Keratinocyte (primary cell): ENCODE measurements around the gene C11orf97. TPM values are rescaled to one million over a fixed set of nuclear protein-coding genes. Genes with fewer than 3 reads are reported as not detected.

Source experiments
- DNase-seq: peaks from one replicate; pipeline ENCODE4 v3.0.0-alpha.2; 2011; ENCODE audit warnings: low read depth, missing footprints, low spot score
- FAIRE-seq: peaks from 2 replicates; lab custom pipeline; 2011; peaks lifted over from hg19 to GRCh38; lab: Jason Lieb, UNC
- H2AFZ ChIP-seq: 2 replicates; pipeline ENCODE4 v1.6.0; 2012; ENCODE audit warnings: low read length, control low read depth, inconsistent platforms; ENCODE audit not compliant: control insufficient read depth
- H3K27ac ChIP-seq: 2 replicates; pipeline ENCODE4 v1.5.1; 2011; ENCODE audit warnings: low read length; ENCODE audit not compliant: control insufficient read depth, insufficient read depth
- H3K27me3 ChIP-seq: 3 replicates; pipeline ENCODE4 v1.6.0; 2011; ENCODE audit warnings: low read length; ENCODE audit not compliant: control insufficient read depth, insufficient read depth; ENCODE audit errors: extremely low read depth
- H3K36me3 ChIP-seq, 2 experiments: 2 replicates in 1 of 2; 3 replicates in 1 of 2; pipeline ENCODE4 v1.5.1; 2011; ENCODE audit warnings: low read length in 2 of 2, mild to moderate bottlenecking in 1 of 2; ENCODE audit not compliant: control insufficient read depth in 2 of 2, insufficient read depth in 2 of 2; ENCODE audit errors: extremely low read depth in 1 of 2
- H3K4me1 ChIP-seq: 3 replicates; pipeline ENCODE4 v1.5.1; 2011; ENCODE audit warnings: low read length; ENCODE audit not compliant: control insufficient read depth, insufficient read depth; ENCODE audit errors: extremely low read depth
- H3K4me2 ChIP-seq: 3 replicates; pipeline ENCODE4 v1.6.0; 2011; ENCODE audit warnings: low read depth, low read length; ENCODE audit not compliant: control insufficient read depth, insufficient read depth; ENCODE audit errors: extremely low read depth
- H3K4me3 ChIP-seq, 3 experiments: fragments of 200-600 bp in 1 of 3; sonication (generic) in 1 of 3; 2 replicates in 2 of 3; 3 replicates in 1 of 3; pipeline ENCODE4 v1.5.1; 2011 to 2016; ENCODE audit warnings: low read length in 3 of 3, mild to moderate bottlenecking in 3 of 3, control low read depth in 2 of 3, inconsistent platforms in 1 of 3, low read depth in 1 of 3, mixed read lengths in 1 of 3, mixed run types in 1 of 3, moderate library complexity in 1 of 3; ENCODE audit not compliant: control insufficient read depth in 2 of 3, insufficient read depth in 2 of 3; ENCODE audit errors: extremely low read depth in 1 of 3
- H3K79me2 ChIP-seq: 2 replicates; pipeline ENCODE4 v1.6.0; 2012; ENCODE audit warnings: low read length; ENCODE audit not compliant: control insufficient read depth, insufficient read depth
- H3K9ac ChIP-seq: 3 replicates; pipeline ENCODE4 v1.6.0; 2011; ENCODE audit warnings: low read length; ENCODE audit not compliant: control insufficient read depth, insufficient read depth; ENCODE audit errors: extremely low read depth
- H3K9me1 ChIP-seq: 3 replicates; pipeline ENCODE4 v1.6.0; 2011; ENCODE audit warnings: low read length; ENCODE audit not compliant: control insufficient read depth, insufficient read depth; ENCODE audit errors: extremely low read depth
- H3K9me3 ChIP-seq: 2 replicates; pipeline ENCODE4 v1.5.1; 2012; ENCODE audit warnings: low read depth, low read length; ENCODE audit not compliant: control insufficient read depth
- H4K20me1 ChIP-seq: 3 replicates; pipeline ENCODE4 v1.6.0; 2011; ENCODE audit warnings: low read length; ENCODE audit not compliant: control insufficient read depth, insufficient read depth; ENCODE audit errors: extremely low read depth
- EZH2 ChIP-seq: IDR thresholded peaks from one replicate; pipeline ENCODE4 v1.6.1; 2012; ENCODE audit warnings: inconsistent platforms, mild to moderate bottlenecking, low read length, moderate library complexity
- dilution Hi-C: fragments of 300-500 bp; cut with MboI; formaldehyde crosslinking; loops from one replicate; pipeline ENCODE4 v1.7.0; 2020; ENCODE audit warnings: low sequenced_read_pairs; ENCODE audit not compliant: extremely low pct_ligation_motif_present
- polyA plus RNA-seq, 5 experiments: library from polyadenylated mRNA; depleted of rRNA in 3 of 5; stranded (reverse) in 3 of 5; stranded (forward) in 1 of 5; unstranded in 1 of 5; fragments of >200 nt; gene quantifications; 1 replicate in 1 of 5; 2 replicates in 3 of 5; 3 replicates in 1 of 5; pipeline versions ENCODE4 v1.2.1 to v1.2.3, GENCODE V29; 2011 to 2012; ENCODE audit warnings: missing spikeins in 2 of 5, low read depth in 1 of 5, low replicate concordance in 1 of 5
- TF ChIP-seq, protein P1 (sequence below), 3 experiments: IDR thresholded peaks in 1 of 3; conservative IDR thresholded peaks in 1 of 3; optimal IDR thresholded peaks in 1 of 3; 2 replicates in 2 of 3; 3 replicates in 1 of 3; pipeline versions ENCODE3 to v1.5.1; 2011; ENCODE audit warnings: low read length in 3 of 3, mild to moderate bottlenecking in 3 of 3, moderate library complexity in 2 of 3, control low read depth in 1 of 3, inconsistent platforms in 1 of 3; ENCODE audit not compliant: insufficient read depth in 2 of 3; ENCODE audit errors: extremely low read depth in 1 of 3

C11orf97 gene
- polyA plus RNA-seq, 1 donor (not counting 4 experiments of a cell fraction or from before 2014, with no cell fraction given), result not detected

DNA sequence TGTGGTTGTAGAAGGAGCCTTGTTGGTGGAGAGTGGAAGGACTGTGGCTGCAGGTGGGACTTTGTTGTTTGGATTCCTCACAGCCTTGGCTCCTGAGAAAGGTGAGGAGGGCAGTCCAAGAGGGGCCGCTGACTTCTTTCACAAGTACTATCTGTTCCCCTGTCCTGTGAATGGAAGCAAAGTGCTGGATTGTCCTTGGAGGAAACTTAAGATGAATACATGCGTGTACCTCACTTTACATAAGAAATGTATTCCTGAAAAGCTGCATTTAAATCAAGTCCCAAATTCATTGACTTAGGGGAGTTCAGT is 33.9 kb downstream of the C11orf97 start:
- Histone ChIP-seq H2AFZ (no peak overlapping the region), H3K4me2 (peak overlapping the region; percentile 76), H3K79me2 (no peaks in the 10 kb centered on the region), H3K9ac (no peak overlapping the region), H3K4me3 (peak overlapping the region; percentile 29 to 30 (median 29)), H4K20me1 (no peaks in the 10 kb centered on the region), H3K9me3 (no peaks in the 10 kb centered on the region), H3K9me1 (peaks cover 2% of the 10 kb centered on the region), H3K36me3 (no peaks in the 10 kb centered on the region), H3K27ac (no peak overlapping the region), H3K4me1 (peaks cover 16% of the 10 kb centered on the region), H3K27me3 (peaks cover 18% of the 10 kb centered on the region)
- DNase-seq (no peak), FAIRE-seq (no peak)
- dilution Hi-C loops, result no loop called here
- TF ChIP-seq, protein P1, sequence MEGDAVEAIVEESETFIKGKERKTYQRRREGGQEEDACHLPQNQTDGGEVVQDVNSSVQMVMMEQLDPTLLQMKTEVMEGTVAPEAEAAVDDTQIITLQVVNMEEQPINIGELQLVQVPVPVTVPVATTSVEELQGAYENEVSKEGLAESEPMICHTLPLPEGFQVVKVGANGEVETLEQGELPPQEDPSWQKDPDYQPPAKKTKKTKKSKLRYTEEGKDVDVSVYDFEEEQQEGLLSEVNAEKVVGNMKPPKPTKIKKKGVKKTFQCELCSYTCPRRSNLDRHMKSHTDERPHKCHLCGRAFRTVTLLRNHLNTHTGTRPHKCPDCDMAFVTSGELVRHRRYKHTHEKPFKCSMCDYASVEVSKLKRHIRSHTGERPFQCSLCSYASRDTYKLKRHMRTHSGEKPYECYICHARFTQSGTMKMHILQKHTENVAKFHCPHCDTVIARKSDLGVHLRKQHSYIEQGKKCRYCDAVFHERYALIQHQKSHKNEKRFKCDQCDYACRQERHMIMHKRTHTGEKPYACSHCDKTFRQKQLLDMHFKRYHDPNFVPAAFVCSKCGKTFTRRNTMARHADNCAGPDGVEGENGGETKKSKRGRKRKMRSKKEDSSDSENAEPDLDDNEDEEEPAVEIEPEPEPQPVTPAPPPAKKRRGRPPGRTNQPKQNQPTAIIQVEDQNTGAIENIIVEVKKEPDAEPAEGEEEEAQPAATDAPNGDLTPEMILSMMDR (optimal IDR thresholded peaks at IDR 0.05 in 1 of 3, IDR thresholded peaks at IDR 0.05 in 1 of 3, conservative IDR thresholded peaks at IDR 0.05 in 1 of 3; ENCODE audit: extremely low read depth in 1 of 3, insufficient read depth in 2 of 3, low read length in 3 of 3), result no peak
- peak; percentile 31 for TF ChIP-seq EZH2

DNA sequence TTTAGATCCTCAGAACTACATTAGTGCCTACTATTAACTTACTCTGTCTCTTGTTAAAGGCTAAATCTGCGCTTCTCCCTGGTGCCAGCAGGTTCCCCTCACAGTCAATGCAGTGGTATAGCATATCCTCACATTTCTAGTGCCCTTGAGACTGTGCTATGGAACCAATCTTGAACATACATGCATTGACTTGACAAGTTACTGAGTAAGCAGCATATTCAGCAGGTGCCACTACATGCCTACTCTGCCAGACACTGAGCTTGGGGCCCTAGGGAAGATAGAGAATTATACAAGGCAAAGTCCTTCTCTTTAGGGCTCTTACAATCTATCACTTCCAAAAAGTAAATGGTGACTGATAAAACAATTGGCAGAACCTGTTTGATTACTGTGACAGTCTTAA is 34.6 kb downstream of the C11orf97 start:
- H3K36me3 ChIP-seq, result no peaks in the 10 kb centered on the region
- peaks cover 15% of the 10 kb centered on the region for H3K27me3 ChIP-seq
- peaks cover 2% of the 10 kb centered on the region for H3K9me1 ChIP-seq
- H3K9me3 ChIP-seq, result no peaks in the 10 kb centered on the region
- no peak overlapping the region for H3K4me3 ChIP-seq
- H3K27ac ChIP-seq, result no peak overlapping the region
- TF ChIP-seq EZH2, result no peak
- TF ChIP-seq, protein P1 (optimal IDR thresholded peaks at IDR 0.05 in 1 of 3, IDR thresholded peaks at IDR 0.05 in 1 of 3, conservative IDR thresholded peaks at IDR 0.05 in 1 of 3; ENCODE audit: extremely low read depth in 1 of 3, insufficient read depth in 2 of 3, low read length in 3 of 3), result no peak
- H2AFZ ChIP-seq, result no peak overlapping the region
- dilution Hi-C loops, result no loop called here
- H4K20me1 ChIP-seq, result no peaks in the 10 kb centered on the region
- FAIRE-seq, result peak; percentile 62
- no peaks in the 10 kb centered on the region for H3K79me2 ChIP-seq
- H3K4me1 ChIP-seq, result peaks cover 16% of the 10 kb centered on the region
- no peak overlapping the region for H3K9ac ChIP-seq
- peak overlapping the region; percentile 58 for H3K4me2 ChIP-seq
- no peak for DNase-seq
